Loucy (cell line): ENCODE data around the gene WDPCP.

ENCODE experiments used
- H2AFZ ChIP-seq: fragments of 200-600 bp; sonication (generic); 2 replicates; pipeline ENCODE4 v1.6.0; 2016; ENCODE audit warnings: antibody characterized with exemption, mild to moderate bottlenecking, low read length, moderate library complexity
- H3F3A ChIP-seq: fragments of 200-600 bp; 2 replicates; pipeline ENCODE4 v1.6.0; 2016; ENCODE audit warnings: antibody characterized with exemption, low read depth, mild to moderate bottlenecking
- H3K27me3 ChIP-seq: fragments of 200-600 bp; sonication (generic); 2 replicates; pipeline ENCODE4 v1.6.1; 2014; ENCODE audit warnings: low read length, mild to moderate bottlenecking; ENCODE audit not compliant: insufficient read depth, poor library complexity, severe bottlenecking
- H3K36me3 ChIP-seq: fragments of 200-600 bp; sonication (generic); 2 replicates; pipeline ENCODE4 v1.6.1; 2016; ENCODE audit warnings: low read length; ENCODE audit not compliant: insufficient read depth
- H3K4me1 ChIP-seq: fragments of 200-600 bp; sonication (generic); 2 replicates; pipeline ENCODE4 v1.5.1; 2014; ENCODE audit warnings: low read length, mild to moderate bottlenecking; ENCODE audit not compliant: insufficient read depth, poor library complexity, severe bottlenecking
- H3K4me2 ChIP-seq: fragments of 200-600 bp; sonication (generic); 2 replicates; pipeline ENCODE4 v1.6.0; 2014; ENCODE audit warnings: antibody characterized with exemption, low read length, low read depth, mild to moderate bottlenecking; ENCODE audit not compliant: poor library complexity, severe bottlenecking
- H3K4me3 ChIP-seq: fragments of 200-600 bp; sonication (generic); 2 replicates; pipeline ENCODE4 v1.5.1; 2014; ENCODE audit warnings: low read length, mild to moderate bottlenecking, mixed read lengths; ENCODE audit not compliant: poor library complexity, severe bottlenecking
- H3K79me2 ChIP-seq: fragments of 200-600 bp; sonication (generic); 2 replicates; pipeline ENCODE4 v1.6.1; 2014; ENCODE audit warnings: low read length; ENCODE audit not compliant: insufficient read depth
- H3K9ac ChIP-seq: fragments of 200-600 bp; sonication (generic); 2 replicates; pipeline ENCODE4 v1.6.0; 2014; ENCODE audit warnings: mild to moderate bottlenecking, low read depth, low read length, moderate library complexity; ENCODE audit not compliant: poor library complexity, severe bottlenecking
- H3K9me2 ChIP-seq: fragments of 200-600 bp; sonication (generic); replicated peaks from 2 replicates; pipeline ENCODE4 v1.6.1; 2016; ENCODE audit warnings: low read depth, low read length, mixed read lengths
- H3K9me3 ChIP-seq: fragments of 200-600 bp; sonication (generic); 2 replicates; pipeline ENCODE4 v1.6.1; 2014; ENCODE audit warnings: mild to moderate bottlenecking, antibody characterized with exemption, low read length, low read depth; ENCODE audit not compliant: insufficient read depth
- H4K20me1 ChIP-seq: fragments of 200-600 bp; sonication (generic); 2 replicates; pipeline ENCODE4 v1.6.0; 2014; ENCODE audit warnings: antibody characterized with exemption, low read length, mild to moderate bottlenecking; ENCODE audit not compliant: insufficient read depth, poor library complexity, severe bottlenecking
- CTCF ChIP-seq: fragments of 200-600 bp; sonication (generic); conservative IDR thresholded peaks from 2 replicates; pipeline ENCODE4 v1.5.1; 2014; ENCODE audit warnings: mild to moderate bottlenecking, antibody characterized with exemption, low read length
- EZH2phosphoT487 ChIP-seq: fragments of 200-600 bp; IDR thresholded peaks from 2 replicates; pipeline ENCODE4 v1.6.1; 2018; ENCODE audit warnings: antibody characterized with exemption, mild to moderate bottlenecking, moderate library complexity, borderline replicate concordance

WDPCP gene

GRCh38 chr2:63347361-63347760 lies 240.9 kb downstream of the WDPCP start:
- Histone ChIP-seq H3K9me3 (peaks cover 13% of the 10 kb centered on the region), H3K9ac (no peak overlapping the region), H3K27me3 (no peaks in the 10 kb centered on the region), H2AFZ (no peak overlapping the region), H4K20me1 (no peaks in the 10 kb centered on the region), H3F3A (no peaks in the 10 kb centered on the region), H3K4me3 (no peak overlapping the region), H3K36me3 (no peaks in the 10 kb centered on the region), H3K4me2 (no peak overlapping the region), H3K4me1 (no peaks in the 10 kb centered on the region), H3K9me2 (no peaks in the 10 kb centered on the region), H3K79me2 (no peaks in the 10 kb centered on the region)
- TF ChIP-seq EZH2phosphoT487 (no peak), CTCF (no peak)

GRCh38 chr2:63346411-63346810 lies 241.9 kb downstream of the WDPCP start:
- TF ChIP-seq EZH2phosphoT487 (no peak), CTCF (no peak)

DNA sequence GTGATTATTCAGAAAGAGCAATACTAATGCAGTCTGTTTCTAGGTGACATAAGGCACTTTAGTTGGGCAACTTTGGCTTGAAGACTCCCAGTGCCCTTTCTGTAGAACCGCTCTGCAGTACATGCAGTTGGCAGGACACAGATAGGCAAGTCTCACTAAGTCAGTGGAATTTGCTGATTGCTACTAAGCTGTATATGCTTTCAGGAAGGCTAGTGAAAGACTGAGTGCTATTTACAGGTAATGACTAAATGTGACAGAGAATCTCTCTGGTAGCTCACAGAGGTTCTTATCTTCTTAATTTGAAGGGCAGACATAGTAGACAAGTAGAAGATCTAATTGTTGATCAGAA lies 243.0 kb downstream of the WDPCP start:
- no peaks in the 10 kb centered on the region for H3K36me3 ChIP-seq
- no peak overlapping the region for H3K9ac ChIP-seq
- H2AFZ ChIP-seq, result no peak overlapping the region
- H3K4me3 ChIP-seq, result no peak overlapping the region
- H3K9me2 ChIP-seq, result no peaks in the 10 kb centered on the region
- H3F3A ChIP-seq, result no peaks in the 10 kb centered on the region
- H4K20me1 ChIP-seq, result no peaks in the 10 kb centered on the region
- no peaks in the 10 kb centered on the region for H3K79me2 ChIP-seq
- TF ChIP-seq CTCF, result no peak
- no peak for TF ChIP-seq EZH2phosphoT487
- no peaks in the 10 kb centered on the region for H3K4me1 ChIP-seq
- H3K4me2 ChIP-seq, result no peak overlapping the region
- H3K9me3 ChIP-seq, result peaks cover 13% of the 10 kb centered on the region
- H3K27me3 ChIP-seq, result no peaks in the 10 kb centered on the region

More at GRCh38 chr2:63346411-63346810, 241.9 kb downstream of the WDPCP start:
- Histone ChIP-seq H3K9ac (no peak overlapping the region), H3K9me2 (no peaks in the 10 kb centered on the region), H3K36me3 (no peaks in the 10 kb centered on the region), H4K20me1 (no peaks in the 10 kb centered on the region), H3K9me3 (peaks cover 13% of the 10 kb centered on the region), H3K4me3 (no peak overlapping the region), H3K4me2 (no peak overlapping the region), H3K79me2 (no peaks in the 10 kb centered on the region), H3K4me1 (no peaks in the 10 kb centered on the region), H3F3A (no peaks in the 10 kb centered on the region), H3K27me3 (no peaks in the 10 kb centered on the region), H2AFZ (no peak overlapping the region)
